ENCODE measurements around the gene PCDHAC2. TPM values are rescaled to one million over a fixed set of nuclear protein-coding genes. Genes with fewer than 3 reads are reported as not detected.
A peak's percentile ranks its signal among the peaks of the same experiment; 100 is the strongest.

Gene PCDHAC2
- total RNA-seq (ENCODE audit: low replicate concordance): 2.7 and 3.5 TPM in 2 replicates
- long read RNA-seq, full-length matches to known transcripts: 4 of 29 reads
- long read RNA-seq, partial matches to known transcripts: 0 of 29 reads
- long read RNA-seq, other reads (novel, unspliced or antisense): 25 of 29 reads

GRCh38 chr5:140966293-140967225 lies at the start of gene PCDHAC2:
TSS of gene PCDHAC2 (plus strand) at chr5:140966476. CDS start at chr5:140966767, 291 bp downstream.
- Mint-ChIP-seq H3K36me3 (no peaks in the 10 kb centered on the region), H3K9me3 (no peaks in the 10 kb centered on the region), H3K4me3 (peak within 1 kb of the TSS; percentile 94), H3K27me3 (peaks cover 17% of the 10 kb centered on the region), H3K4me1 (ENCODE audit: unreplicated experiment) (peaks cover 10% of the 10 kb centered on the region), H3K27ac (peak within 1 kb of the TSS; percentile 72)
- no peak for DNase-seq (ENCODE audit: extremely low spot score, unreplicated experiment)
- TF ChIP-seq CTCF (conservative IDR thresholded peaks at IDR 0.05): no peak

GRCh38 chr5:140923601-140924000 lies 42.7 kb upstream of the PCDHAC2 start:
- Mint-ChIP-seq H3K27me3 (peaks cover 24% of the 10 kb centered on the region), H3K4me1 (ENCODE audit: unreplicated experiment) (no peaks in the 10 kb centered on the region), H3K36me3 (no peaks in the 10 kb centered on the region), H3K4me3 (no peak overlapping the region), H3K9me3 (no peaks in the 10 kb centered on the region), H3K27ac (no peak overlapping the region)
- no peak for TF ChIP-seq CTCF (conservative IDR thresholded peaks at IDR 0.05)
- no peak for DNase-seq (ENCODE audit: extremely low spot score, unreplicated experiment)

GRCh38 chr5:140925806-140926442 lies 40.4 kb upstream of the PCDHAC2 start, which contains the start of gene PCDHAC1:
TSS of gene PCDHAC1 (plus strand) at chr5:140926299. CDS start at chr5:140926893, 594 bp downstream.
- Mint-ChIP-seq H3K27ac (peak within 1 kb of the TSS; percentile 83), H3K4me1 (ENCODE audit: unreplicated experiment) (no peaks in the 10 kb centered on the region), H3K36me3 (no peaks in the 10 kb centered on the region), H3K27me3 (peaks cover 26% of the 10 kb centered on the region), H3K9me3 (no peaks in the 10 kb centered on the region), H3K4me3 (peak within 1 kb of the TSS; percentile 91)
- no peak for DNase-seq (ENCODE audit: extremely low spot score, unreplicated experiment)
- TF ChIP-seq CTCF (conservative IDR thresholded peaks at IDR 0.05): no peak

GRCh38 chr5:140926443-140927227 lies 39.6 kb upstream of the PCDHAC2 start:
- peak; percentile 99 for TF ChIP-seq CTCF (conservative IDR thresholded peaks at IDR 0.05)
- Mint-ChIP-seq H3K4me3 (peak overlapping the region; percentile 91), H3K36me3 (no peaks in the 10 kb centered on the region), H3K27me3 (peaks cover 26% of the 10 kb centered on the region), H3K27ac (peak overlapping the region; percentile 83), H3K4me1 (ENCODE audit: unreplicated experiment) (no peaks in the 10 kb centered on the region), H3K9me3 (no peaks in the 10 kb centered on the region)
- DNase-seq (ENCODE audit: extremely low spot score, unreplicated experiment): peak; percentile 95

- H3K27me3 Mint-ChIP-seq: peaks cover 26% of the 10 kb centered on the region
- H3K4me1 Mint-ChIP-seq (ENCODE audit: unreplicated experiment): no peaks in the 10 kb centered on the region
These were observed 39.1 kb upstream of the PCDHAC2 start for GRCh38 chr5:140927228-140927573.

More at GRCh38 chr5:140927228-140927573, 39.1 kb upstream of the PCDHAC2 start:
- Mint-ChIP-seq H3K27ac (peak overlapping the region; percentile 83), H3K9me3 (no peaks in the 10 kb centered on the region), H3K36me3 (no peaks in the 10 kb centered on the region), H3K4me3 (peak overlapping the region; percentile 91)
- TF ChIP-seq CTCF (conservative IDR thresholded peaks at IDR 0.05): no peak
- no peak for DNase-seq (ENCODE audit: extremely low spot score, unreplicated experiment)

Data from type B pancreatic cell (in vitro differentiated cells).